H1 (cell line): ENCODE results near the gene TBC1D2B. TPM values are rescaled to one million over a fixed set of nuclear protein-coding genes. Genes with fewer than 3 reads are reported as not detected.

Experiments used
- BCL11A ChIP-seq, 2 experiments: IDR thresholded peaks; one replicate each; pipeline ENCODE4 v1.6.1; 2011; ENCODE audit warnings: low read depth in 2 of 2, low read length in 2 of 2, mild to moderate bottlenecking in 2 of 2
- BRCA1 ChIP-seq: IDR thresholded peaks from 2 replicates; pipeline ENCODE4 v1.6.1; 2012; ENCODE audit warnings: low read depth, low read length, improper control_type of control experiment
- CHD7 ChIP-seq: fragments of 300-600 bp; sonication (generic); IDR thresholded peaks from 2 replicates; pipeline ENCODE4 v1.7.1; 2012; ENCODE audit warnings: low read length, moderate library complexity, mild to moderate bottlenecking, inconsistent platforms; ENCODE audit not compliant: insufficient replicate concordance
- JUN ChIP-seq: IDR thresholded peaks from 2 replicates; pipeline ENCODE4 v1.6.1; 2011; ENCODE audit warnings: low read depth, mild to moderate bottlenecking, improper control_type of control experiment, low read length
- KDM4A ChIP-seq: IDR thresholded peaks from one replicate; pipeline ENCODE4 v1.7.1; 2012; ENCODE audit warnings: low read depth, mild to moderate bottlenecking, moderate library complexity, low read length, inconsistent platforms; ENCODE audit not compliant: severe bottlenecking
- POLR2A ChIP-seq, 2 experiments: IDR thresholded peaks; 1 replicate in 1 of 2; 2 replicates in 1 of 2; pipeline ENCODE4 v1.6.1; 2011; ENCODE audit warnings: low read depth in 2 of 2, low read length in 2 of 2, mild to moderate bottlenecking in 2 of 2; ENCODE audit errors: control extremely low read depth in 1 of 2
- POU5F1 ChIP-seq: IDR thresholded peaks from 2 replicates; pipeline ENCODE4 v1.6.1; 2011; ENCODE audit warnings: low read depth, mild to moderate bottlenecking, low read length, moderate library complexity
- TEAD4 ChIP-seq: IDR thresholded peaks from 2 replicates; pipeline ENCODE4 v1.6.1; 2012; ENCODE audit warnings: low read depth, low read length, inconsistent platforms, mixed read lengths
- YY1 ChIP-seq: IDR thresholded peaks from 2 replicates; pipeline ENCODE4 v1.6.1; 2011; ENCODE audit warnings: low read depth, mild to moderate bottlenecking, low read length
- polyA plus RNA-seq, 7 experiments: library from polyadenylated mRNA; depleted of rRNA in 3 of 7; stranded (reverse) in 5 of 7; unstranded in 2 of 7; fragments of >200 nt in 5 of 7; fragments of 200-250 nt in 2 of 7; gene quantifications; 1 replicate in 5 of 7; 2 replicates in 1 of 7; 4 replicates in 1 of 7; pipeline versions ENCODE4 v1.2.1 to v1.2.3, GENCODE V29; 2011 to 2013; ENCODE audit warnings: missing spikeins in 2 of 7, mixed read lengths in 2 of 7
- total RNA-seq: library from RNA; stranded (reverse); fragmentation: NEBNext Ultra II Directional; extraction: Animal tissue kit (Norgen Biotek cat#: 25700); gene quantifications from 2 replicates; pipeline ENCODE4 v1.2.1, GENCODE V29; 2021

TBC1D2B gene
- total and polyA plus RNA-seq, 2 of the 8 experiments (the other 6 are each of a cell fraction or from before 2014, with no cell fraction given) = 11.9 to 19.5 TPM

DNA sequence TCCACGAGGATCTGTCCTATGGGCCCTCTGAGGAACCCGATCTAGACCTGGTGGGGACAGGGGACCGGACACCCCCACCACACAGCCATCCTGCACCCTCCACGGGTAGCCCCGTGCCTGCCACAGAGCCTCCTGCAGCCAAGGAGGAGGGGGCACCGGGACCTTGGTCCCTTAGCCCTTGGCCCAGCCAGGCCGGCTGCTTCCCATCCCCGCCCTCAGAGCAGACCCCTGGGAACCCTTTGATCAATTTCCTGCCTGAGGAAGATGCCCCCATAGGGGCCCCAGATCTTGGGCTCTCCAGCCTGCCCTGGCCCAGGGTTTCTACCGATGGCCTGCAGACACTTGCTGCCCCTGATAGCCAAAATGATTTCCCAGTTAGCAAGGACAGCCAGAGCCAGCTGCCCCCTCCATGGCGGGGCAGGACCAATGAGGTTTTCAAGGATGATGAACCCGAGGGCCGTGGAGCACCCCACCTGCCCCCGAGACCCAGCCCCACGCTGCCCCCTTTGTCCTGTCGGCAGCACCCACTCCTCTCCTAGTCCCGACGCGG, 91.5 kb downstream of the TBC1D2B start (continued):
- no peak for TF ChIP-seq CHD7
- TF ChIP-seq JUN = no peak
- no peak for TF ChIP-seq BRCA1
- TF ChIP-seq YY1 = no peak
- TF ChIP-seq TEAD4 = no peak
- TF ChIP-seq BCL11A (IDR thresholded peaks at IDR 0.05; ENCODE audit: low read depth in 2 of 2, low read length in 2 of 2) = no peak
- no peak for TF ChIP-seq KDM4A
- TF ChIP-seq POU5F1 = no peak
- no peak for TF ChIP-seq POLR2A (IDR thresholded peaks at IDR 0.05; ENCODE audit: control extremely low read depth in 1 of 2, low read depth in 2 of 2, low read length in 2 of 2)
